Stimulated activated naive CD8-positive, alpha-beta T cell treated with anti-CD3 and anti-CD28 coated beads, Interleukin-15, amount 100 ng/mL, for 72 hours (primary cell): Measurements from ENCODE around the gene AP2A1.

Experiments used
- ATAC-seq: fragments of 150-1000 bp; cut with Tn5 transposase; 2 replicates; pipeline ENCODE4 v1.10.0; 2021; ENCODE audit warnings: mild to moderate bottlenecking, moderate library complexity
- DNase-seq, 2 donors: peaks; one replicate each; pipeline ENCODE4 v3.0.0; 2021 to 2022
- H3K27ac Mint-ChIP-seq, 2 donors: one replicate each; pipeline ENCODE4 v1.8.0; 2022; ENCODE audit warnings: mild to moderate bottlenecking in 2 of 2, mixed read lengths in 2 of 2, moderate library complexity in 2 of 2
- H3K27me3 Mint-ChIP-seq: one replicate; pipeline ENCODE4 v1.8.0; 2022; ENCODE audit warnings: mixed read lengths
- H3K4me1 Mint-ChIP-seq: one replicate; pipeline ENCODE4 v1.8.0; 2022; ENCODE audit warnings: mild to moderate bottlenecking, mixed read lengths
- H3K4me3 Mint-ChIP-seq, 2 donors: one replicate each; pipeline ENCODE4 v1.8.0; 2022; ENCODE audit warnings: mild to moderate bottlenecking in 2 of 2, mixed read lengths in 2 of 2, moderate library complexity in 1 of 2
- H3K9me3 Mint-ChIP-seq, 2 donors: one replicate each; pipeline ENCODE4 v1.8.0; 2022; ENCODE audit warnings: mixed read lengths in 2 of 2

The AP2A1 gene

DNA sequence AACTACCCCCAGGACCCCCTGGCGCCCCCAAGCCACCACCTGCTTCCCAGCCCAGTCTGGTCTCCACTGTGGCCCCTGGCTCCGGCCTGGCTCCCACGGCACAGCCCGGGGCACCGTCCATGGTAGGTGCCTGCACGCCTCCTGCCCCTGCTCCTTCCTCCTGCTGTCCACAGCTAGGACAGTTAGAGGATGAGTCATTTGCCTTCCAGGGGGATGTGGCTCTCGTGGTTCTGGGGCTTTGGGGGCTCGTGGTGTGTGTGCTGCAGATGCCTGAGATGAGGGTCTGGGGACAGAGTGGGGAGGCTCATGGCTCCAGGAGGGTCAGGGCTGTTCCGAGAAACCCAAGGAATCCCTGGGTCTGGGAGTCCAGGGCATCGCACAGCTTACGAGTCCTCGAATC lies 64.0 kb downstream of the AP2A1 start:
- peaks cover 16% of the 10 kb centered on the region for H3K4me1 Mint-ChIP-seq
- H3K27me3 Mint-ChIP-seq: no peaks in the 10 kb centered on the region
- no peaks in the 10 kb centered on the region for H3K9me3 Mint-ChIP-seq
- DNase-seq (no peak), ATAC-seq (peak; percentile 12)
- H3K4me3 Mint-ChIP-seq: no peak overlapping the region
- H3K27ac Mint-ChIP-seq: peak overlapping the region in 1 of 2 donors; percentile 54

DNA sequence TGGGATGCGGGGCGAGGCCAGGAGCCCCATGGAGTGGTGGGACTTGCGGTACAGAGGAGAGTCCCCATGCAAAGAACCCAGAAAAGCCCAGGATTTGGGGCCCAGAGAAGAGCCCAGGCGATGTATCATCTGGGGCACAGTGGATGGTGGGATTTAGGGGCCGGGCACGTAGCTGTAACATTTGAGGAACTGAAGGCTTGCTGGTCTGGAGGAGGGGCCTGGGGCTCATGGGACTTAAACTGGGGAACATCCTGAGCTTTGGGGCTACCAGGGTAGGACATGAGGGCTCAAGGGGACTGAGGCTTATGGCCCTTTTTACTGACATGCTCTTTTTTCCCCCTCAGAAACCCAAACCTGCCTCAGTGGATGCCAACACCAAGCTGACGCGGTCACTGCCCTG lies 64.8 kb downstream of the AP2A1 start:
- ATAC-seq (no peak), DNase-seq (no peak)
- Mint-ChIP-seq H3K4me3 (no peak overlapping the region), H3K9me3 (no peaks in the 10 kb centered on the region), H3K27me3 (no peaks in the 10 kb centered on the region), H3K4me1 (peaks cover 10% of the 10 kb centered on the region), H3K27ac (no peak overlapping the region)

DNA sequence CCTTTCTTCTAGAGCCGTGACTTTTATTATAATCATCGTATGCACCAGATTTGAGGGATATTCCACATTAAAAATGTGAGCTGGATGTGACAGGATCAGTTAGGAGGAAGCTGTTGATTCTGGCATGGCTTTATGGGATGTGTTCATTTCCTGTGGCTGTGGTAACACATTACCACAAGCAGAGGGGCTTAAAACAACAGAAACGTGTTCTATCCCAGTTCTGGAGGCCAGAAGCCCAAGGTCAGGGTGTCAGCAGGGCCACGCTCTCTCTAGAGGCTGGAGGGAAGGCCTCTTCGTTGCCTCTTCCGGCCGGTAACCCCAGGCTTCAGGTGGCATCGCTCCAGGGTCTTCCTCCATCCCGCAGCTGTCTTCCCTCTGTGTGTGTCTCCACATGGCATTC lies 65.8 kb downstream of the AP2A1 start:
- H3K4me3 Mint-ChIP-seq: no peak overlapping the region
- DNase-seq: no peak

DNA sequence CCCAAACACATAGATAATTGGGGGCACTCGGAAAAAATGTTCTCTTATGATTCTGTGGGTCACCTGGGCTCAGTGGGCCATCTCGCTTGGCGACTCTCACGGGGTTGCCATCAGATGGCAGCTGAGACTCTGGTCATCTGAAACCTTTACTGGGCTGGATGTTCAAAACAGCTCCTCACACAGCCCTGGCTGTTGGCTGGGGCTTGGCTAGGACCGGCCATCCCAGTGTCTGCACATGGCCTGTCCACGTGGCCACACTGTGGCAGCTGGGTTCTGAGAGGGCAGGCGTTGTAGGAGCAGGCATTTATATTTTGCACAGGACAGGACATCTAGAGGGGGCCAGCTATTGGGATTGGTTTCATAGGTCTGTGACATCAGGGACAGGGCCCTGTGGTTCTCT lies 66.8 kb downstream of the AP2A1 start:
- DNase-seq: no peak
- Mint-ChIP-seq H3K4me3 (no peak overlapping the region), H3K27me3 (no peaks in the 10 kb centered on the region), H3K27ac (no peak overlapping the region), H3K4me1 (peaks cover 8% of the 10 kb centered on the region), H3K9me3 (no peaks in the 10 kb centered on the region)
- ATAC-seq: no peak

More for the DNA sequence above, 65.8 kb downstream of the AP2A1 start:
- H3K4me1 Mint-ChIP-seq: peaks cover 8% of the 10 kb centered on the region
- H3K9me3 Mint-ChIP-seq: no peaks in the 10 kb centered on the region
- H3K27ac Mint-ChIP-seq: peak overlapping the region; percentile 11 to 67
- no peaks in the 10 kb centered on the region for H3K27me3 Mint-ChIP-seq
- ATAC-seq: no peak

DNA sequence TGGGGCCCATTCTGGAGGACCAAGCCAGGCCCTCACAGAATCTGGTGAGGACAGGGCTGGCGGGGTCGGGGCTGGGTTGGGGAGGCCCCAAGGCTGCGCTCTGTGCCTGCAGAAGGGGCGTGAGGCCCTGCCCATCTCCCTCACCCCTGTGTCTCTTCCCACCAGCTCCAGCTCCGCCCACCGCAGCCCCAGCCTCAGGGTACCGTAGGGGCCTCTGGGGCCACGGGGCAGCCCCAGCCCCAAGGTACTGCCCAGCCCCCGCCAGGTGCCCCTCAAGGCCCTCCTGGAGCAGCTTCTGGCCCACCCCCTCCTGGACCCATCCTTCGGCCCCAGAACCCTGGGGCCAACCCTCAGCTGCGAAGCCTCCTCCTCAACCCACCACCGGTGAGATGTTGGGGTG lies 68.8 kb downstream of the AP2A1 start:
- Mint-ChIP-seq H3K4me1 (peaks cover 8% of the 10 kb centered on the region), H3K4me3 (peak overlapping the region in 1 of 2 donors; percentile 31), H3K9me3 (no peaks in the 10 kb centered on the region), H3K27ac (no peak overlapping the region), H3K27me3 (no peaks in the 10 kb centered on the region)
- DNase-seq (no peak), ATAC-seq (peak; percentile 43)

DNA sequence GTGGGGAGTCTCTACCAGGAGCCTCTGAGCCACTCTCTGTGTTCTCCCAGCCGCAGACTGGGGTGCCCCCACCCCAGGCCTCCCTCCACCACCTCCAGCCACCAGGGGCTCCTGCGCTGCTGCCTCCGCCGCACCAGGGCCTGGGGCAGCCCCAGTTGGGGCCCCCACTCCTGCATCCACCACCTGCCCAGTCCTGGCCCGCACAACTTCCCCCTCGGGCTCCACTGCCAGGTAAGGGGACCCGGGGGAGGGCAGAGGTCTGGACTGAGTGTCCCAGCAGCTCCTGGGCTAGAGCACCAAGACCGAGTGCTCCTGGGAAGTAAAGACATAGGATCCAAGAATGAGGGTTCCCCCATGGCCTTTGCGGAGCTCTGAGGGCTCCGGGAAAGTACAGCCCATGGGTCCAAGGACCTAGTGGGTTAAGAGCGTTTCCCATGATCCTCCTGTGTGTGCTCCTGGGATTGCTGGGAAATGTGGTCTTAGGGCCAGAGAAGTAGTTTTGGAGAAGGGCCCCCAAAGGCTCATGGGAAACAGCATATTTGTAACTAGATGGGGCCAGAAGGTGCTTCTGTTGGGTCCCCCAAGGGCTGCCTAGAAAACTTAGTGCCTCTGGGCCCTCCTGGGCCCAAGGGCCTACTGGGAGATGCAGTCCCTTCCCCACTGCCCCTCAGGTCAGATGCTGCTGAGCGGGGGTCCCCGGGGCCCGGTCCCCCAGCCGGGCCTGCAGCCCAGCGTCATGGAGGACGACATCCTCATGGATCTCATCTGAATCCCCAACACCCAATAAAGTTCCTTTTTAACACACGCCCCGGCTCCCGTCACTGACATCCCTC lies 69.6 kb downstream of the AP2A1 start:
- no peak overlapping the region for H3K4me3 Mint-ChIP-seq

DNA sequence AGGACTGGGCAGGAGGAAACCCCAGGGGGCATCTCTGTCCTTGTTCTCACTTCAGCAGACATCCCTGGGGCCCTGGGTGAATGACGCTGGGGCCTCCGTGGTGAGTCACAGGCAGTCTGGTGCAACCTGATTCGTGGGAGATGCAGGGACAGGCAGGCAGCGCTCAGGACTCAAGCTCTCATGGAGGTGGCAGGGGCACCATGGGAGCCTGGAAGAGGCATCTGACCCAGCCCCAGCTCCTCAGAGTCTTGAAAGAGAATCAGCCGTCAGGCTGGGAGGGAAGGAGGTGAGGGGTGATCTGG lies 70.2 kb downstream of the AP2A1 start:
- Mint-ChIP-seq H3K27me3 (no peaks in the 10 kb centered on the region), H3K4me3 (no peak overlapping the region), H3K4me1 (peaks cover 8% of the 10 kb centered on the region), H3K27ac (peak overlapping the region in 1 of 2 donors; percentile 85), H3K9me3 (no peaks in the 10 kb centered on the region)
- ATAC-seq (no peak), DNase-seq (no peak)

More for the DNA sequence above, 69.6 kb downstream of the AP2A1 start:
- peaks cover 8% of the 10 kb centered on the region for H3K4me1 Mint-ChIP-seq
- ATAC-seq (no peak), DNase-seq (no peak)
- H3K27me3 Mint-ChIP-seq: no peaks in the 10 kb centered on the region
- H3K9me3 Mint-ChIP-seq: no peaks in the 10 kb centered on the region
- H3K27ac Mint-ChIP-seq: no peak overlapping the region

DNA sequence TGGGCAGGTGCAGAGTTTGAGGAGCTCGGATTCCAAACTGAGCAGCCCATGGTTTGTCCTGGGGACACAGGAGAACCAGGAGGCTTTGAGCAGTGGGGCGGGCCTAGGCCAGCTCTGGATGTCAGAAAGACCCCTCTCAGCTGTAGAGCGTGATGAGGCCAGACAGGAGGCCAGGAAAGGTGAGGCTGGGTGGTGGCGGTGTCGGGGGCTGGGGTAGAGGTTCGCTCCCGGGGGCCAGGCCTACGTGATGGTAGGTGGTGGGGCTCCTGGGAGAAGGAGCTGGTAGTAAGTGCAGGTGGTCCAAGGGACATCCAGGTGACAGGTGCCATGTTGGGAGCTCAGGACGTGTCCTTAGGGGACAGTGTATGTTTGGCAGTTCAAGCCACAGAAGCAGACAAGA lies 70.6 kb downstream of the AP2A1 start:
- Mint-ChIP-seq H3K9me3 (no peaks in the 10 kb centered on the region), H3K27ac (peak overlapping the region in 1 of 2 donors; percentile 29), H3K4me1 (peaks cover 5% of the 10 kb centered on the region), H3K4me3 (no peak overlapping the region), H3K27me3 (no peaks in the 10 kb centered on the region)
- DNase-seq (no peak), ATAC-seq (no peak)

DNA sequence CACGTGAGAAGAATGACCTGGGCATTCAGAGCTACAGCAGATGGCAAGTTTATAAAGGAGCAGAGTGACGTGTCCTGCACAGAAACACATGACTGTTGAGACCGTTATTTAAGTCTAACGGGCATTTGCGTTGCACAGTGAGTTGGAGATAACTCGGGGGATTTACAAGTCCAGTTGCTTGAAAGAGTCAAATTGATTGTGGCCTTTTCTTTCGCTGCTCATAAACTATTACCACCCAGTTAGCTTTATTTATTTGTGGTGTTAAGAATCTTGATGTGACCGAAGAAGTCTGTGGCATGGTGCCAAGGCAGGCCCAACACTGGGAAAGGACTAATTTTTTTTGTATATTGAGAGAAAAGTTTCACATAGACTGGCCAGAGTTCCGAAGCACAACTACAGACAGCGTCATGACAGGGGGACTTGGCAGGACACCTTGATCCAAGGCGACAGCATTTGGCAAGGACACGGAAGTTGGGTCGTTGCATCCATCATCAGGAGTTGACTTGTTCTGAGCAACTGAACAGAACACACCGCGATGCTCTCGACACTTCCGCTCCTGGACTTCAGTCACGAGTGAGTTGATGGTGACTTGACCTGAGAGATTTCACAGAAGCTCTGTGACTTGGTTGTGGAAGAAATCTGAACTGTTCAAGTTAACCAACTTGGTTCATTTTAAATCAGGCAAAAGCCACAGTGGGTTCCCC lies 72.2 kb downstream of the AP2A1 start:
- H3K9me3 Mint-ChIP-seq: no peaks in the 10 kb centered on the region
- no peak overlapping the region for H3K4me3 Mint-ChIP-seq

DNA sequence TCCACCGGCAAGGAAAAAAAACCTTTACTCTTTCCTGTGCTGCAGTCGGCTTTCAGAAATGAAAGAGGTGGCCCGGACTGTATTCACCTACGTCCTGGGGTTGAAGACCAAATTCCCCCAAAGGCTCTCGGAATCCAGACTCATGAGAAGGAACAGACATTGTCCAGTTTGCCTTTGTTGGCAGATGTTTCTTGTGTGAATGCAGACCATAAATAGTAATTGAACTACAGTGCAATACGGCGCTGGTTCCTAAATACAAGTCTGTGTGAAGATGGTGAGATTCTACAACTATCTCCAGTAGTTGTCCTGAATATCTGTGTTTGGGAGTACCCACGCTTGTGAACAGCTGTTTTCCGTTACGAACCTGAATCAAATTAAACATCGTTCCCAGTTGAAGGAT lies 72.9 kb downstream of the AP2A1 start:
- Mint-ChIP-seq H3K27me3 (no peaks in the 10 kb centered on the region), H3K9me3 (no peaks in the 10 kb centered on the region), H3K4me1 (no peaks in the 10 kb centered on the region), H3K27ac (no peak overlapping the region), H3K4me3 (no peak overlapping the region)
- DNase-seq: no peak
- no peak for ATAC-seq

More for the DNA sequence above, 72.2 kb downstream of the AP2A1 start:
- H3K27ac Mint-ChIP-seq: peak overlapping the region in 1 of 2 donors; percentile 3
- no peak for DNase-seq
- no peaks in the 10 kb centered on the region for H3K4me1 Mint-ChIP-seq
- ATAC-seq: no peak
- H3K27me3 Mint-ChIP-seq: no peaks in the 10 kb centered on the region

DNA sequence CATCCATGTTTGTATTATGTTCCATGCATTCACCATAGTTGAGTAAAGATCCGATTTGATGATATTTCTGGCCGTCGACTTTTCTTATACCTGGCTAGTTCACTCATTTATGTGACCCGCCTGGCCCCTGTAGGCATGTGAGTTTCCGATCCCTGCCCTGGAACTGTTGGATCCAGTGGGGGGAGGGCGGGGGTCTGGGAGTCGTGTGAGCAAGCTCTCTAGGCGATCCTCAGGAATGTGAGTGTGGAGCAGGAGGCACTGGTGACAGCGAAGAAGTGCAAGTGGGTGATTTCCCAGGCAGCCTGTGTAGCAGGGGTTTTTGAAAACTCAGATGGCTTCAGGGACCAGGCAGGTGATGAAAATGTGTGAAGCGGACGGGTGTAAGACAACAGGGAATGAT lies 73.5 kb downstream of the AP2A1 start:
- Mint-ChIP-seq H3K4me3 (no peak overlapping the region), H3K27ac (peak overlapping the region in 1 of 2 donors; percentile 93), H3K27me3 (no peaks in the 10 kb centered on the region), H3K4me1 (no peaks in the 10 kb centered on the region), H3K9me3 (no peaks in the 10 kb centered on the region)
- DNase-seq (no peak), ATAC-seq (no peak)

DNA sequence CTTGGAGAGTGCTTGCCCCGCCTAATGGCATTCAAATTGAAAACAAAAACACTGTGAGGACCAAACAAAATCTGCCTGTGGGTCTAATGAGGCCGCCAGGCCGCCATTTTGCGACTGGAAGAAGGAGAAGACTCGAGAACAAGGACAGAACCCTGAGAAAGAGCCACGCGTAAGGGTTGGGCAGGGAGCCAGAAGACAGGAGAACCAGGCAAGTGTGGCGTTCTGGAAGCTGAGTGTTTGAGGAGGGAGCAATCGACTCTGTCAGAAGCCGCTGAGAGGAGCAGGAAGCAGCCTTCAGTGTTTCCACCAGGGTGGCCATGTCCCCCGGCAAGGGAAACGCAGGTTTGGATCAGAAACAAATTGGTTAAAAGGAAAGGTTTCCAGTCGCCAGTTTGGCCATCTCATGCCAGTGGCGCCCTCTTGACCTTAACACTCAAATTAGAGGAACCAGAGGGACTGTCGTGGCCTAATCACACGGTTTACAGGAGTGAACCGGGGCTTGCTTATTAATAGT lies 74.0 kb downstream of the AP2A1 start:
- H3K27me3 Mint-ChIP-seq: no peaks in the 10 kb centered on the region
- no peaks in the 10 kb centered on the region for H3K4me1 Mint-ChIP-seq
- no peak overlapping the region for H3K4me3 Mint-ChIP-seq
- DNase-seq (no peak), ATAC-seq (no peak)
- no peaks in the 10 kb centered on the region for H3K9me3 Mint-ChIP-seq
- H3K27ac Mint-ChIP-seq: peak overlapping the region in 1 of 2 donors; percentile 93

DNA sequence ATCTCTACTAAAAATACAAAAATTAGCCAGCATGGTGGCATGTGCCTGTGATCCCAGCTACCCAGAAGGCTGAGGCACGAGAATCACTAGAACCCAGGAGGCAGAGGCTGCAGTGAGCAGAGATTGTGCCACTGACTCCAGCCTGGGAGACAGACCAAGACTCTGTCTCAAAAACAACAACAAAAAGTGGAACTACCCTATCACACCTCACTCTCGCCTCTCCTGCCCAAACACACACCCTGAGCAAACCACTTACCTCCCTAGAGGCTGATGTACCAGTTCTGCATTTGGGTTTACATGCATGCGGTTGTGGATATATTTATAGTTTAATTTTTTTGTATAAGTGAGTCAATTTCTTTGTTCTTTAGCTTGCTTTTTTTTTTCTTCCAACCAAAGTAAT lies 76.5 kb downstream of the AP2A1 start:
- Mint-ChIP-seq H3K4me3 (no peak overlapping the region), H3K27ac (no peak overlapping the region)
- ATAC-seq: no peak

DNA sequence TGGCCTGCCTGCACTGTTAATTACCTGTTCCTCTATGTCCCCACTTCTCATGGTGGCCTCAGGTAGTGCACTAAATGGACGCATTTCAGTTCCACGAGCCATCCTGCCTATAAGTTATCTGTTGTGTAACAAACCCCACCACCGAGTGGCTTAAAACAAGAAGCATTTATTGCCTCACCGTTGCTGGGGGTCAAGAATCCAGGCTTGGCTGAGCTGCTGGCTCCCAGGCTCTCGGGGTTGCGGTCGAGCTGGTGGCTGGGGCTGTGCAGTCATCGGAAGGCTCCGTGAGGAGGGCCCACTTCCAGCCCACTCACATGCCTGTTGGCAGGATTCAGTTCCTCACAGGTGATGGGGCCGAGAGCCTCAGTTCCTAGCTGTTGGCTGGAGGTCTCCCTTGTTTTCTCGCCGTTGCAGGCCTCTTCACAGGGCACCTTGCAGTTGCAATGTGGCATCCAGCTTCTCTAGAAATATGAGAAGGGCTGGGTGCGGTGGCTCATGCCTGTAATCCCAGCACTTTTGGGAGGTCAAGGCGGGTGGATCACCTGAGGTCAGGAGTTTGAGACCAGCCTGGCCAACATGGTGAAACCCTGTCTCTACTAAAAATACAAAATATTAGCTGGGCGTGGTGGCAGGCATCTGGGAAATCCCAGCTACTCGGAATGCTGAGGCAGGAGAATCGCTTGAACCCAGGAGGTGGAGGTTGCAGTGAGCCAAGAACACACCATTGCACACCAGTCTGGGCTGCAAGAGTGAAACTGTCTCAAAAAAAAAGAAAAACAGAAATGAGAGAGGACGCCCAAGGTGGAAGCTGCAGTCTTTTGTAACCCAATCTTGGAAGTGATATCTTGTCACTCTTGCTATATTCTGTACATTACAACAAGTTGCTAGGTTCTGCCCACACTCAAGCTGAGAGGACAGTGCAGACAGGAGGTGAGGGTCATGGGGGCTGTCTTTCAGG lies 77.6 kb downstream of the AP2A1 start:
- peaks cover 7% of the 10 kb centered on the region in 2 donors for H3K9me3 Mint-ChIP-seq
- peaks cover 16% of the 10 kb centered on the region for H3K4me1 Mint-ChIP-seq
- no peaks in the 10 kb centered on the region for H3K27me3 Mint-ChIP-seq
- no peak for ATAC-seq
- no peak for DNase-seq
- H3K4me3 Mint-ChIP-seq: no peak overlapping the region
- no peak overlapping the region for H3K27ac Mint-ChIP-seq

More for the DNA sequence above, 76.5 kb downstream of the AP2A1 start:
- no peak for DNase-seq
- Mint-ChIP-seq H3K27me3 (no peaks in the 10 kb centered on the region), H3K9me3 (no peaks in the 10 kb centered on the region), H3K4me1 (peaks cover 5% of the 10 kb centered on the region)

DNA sequence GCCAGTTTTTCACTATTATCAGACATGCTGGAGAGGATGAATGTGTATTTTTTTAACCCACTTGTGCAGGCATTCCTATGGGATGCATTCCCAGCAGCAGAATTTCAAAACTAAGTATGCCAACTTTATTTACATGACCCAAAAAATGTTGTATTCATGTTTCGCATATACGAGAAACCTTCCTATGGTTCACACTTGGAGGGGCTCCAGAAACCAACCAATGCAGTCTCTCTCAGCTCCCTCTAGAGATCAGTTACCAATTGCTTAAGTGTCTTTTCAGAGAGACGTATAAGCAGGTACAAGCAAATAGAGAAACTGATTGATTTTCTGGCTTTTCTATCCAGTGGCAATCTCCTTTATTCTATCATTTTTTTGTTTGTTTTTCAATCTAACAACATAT lies 78.6 kb downstream of the AP2A1 start:
- DNase-seq: no peak
- no peaks in the 10 kb centered on the region for H3K27me3 Mint-ChIP-seq
- H3K4me1 Mint-ChIP-seq: peaks cover 25% of the 10 kb centered on the region
- peaks cover 13 to 15% of the 10 kb centered on the region in 2 donors for H3K9me3 Mint-ChIP-seq
- H3K4me3 Mint-ChIP-seq: no peak overlapping the region
- no peak overlapping the region for H3K27ac Mint-ChIP-seq
- no peak for ATAC-seq
